GM08714 (cell line): ENCODE results near the gene KLHL35.
A peak's percentile ranks its signal among the peaks of the same experiment; 100 is the strongest.
"Not testable (repeated sequence)": the region's sequence is repeated elsewhere in the genome, so short reads cannot be mapped to it uniquely, and the experiment has no call there.

Experiments
- H3K4me3 ChIP-seq: fragments of 200-500 bp; sonication (Bioruptor generic); 2 replicates; pipeline ENCODE4 v1.5.1; 2014; ENCODE audit warnings: mild to moderate bottlenecking, low read length, inconsistent platforms
- ZNF274 ChIP-seq: IDR thresholded peaks from 2 replicates; pipeline ENCODE4 v1.6.1; 2012; ENCODE audit warnings: mild to moderate bottlenecking, low read depth, low read length

KLHL35 gene

DNA sequence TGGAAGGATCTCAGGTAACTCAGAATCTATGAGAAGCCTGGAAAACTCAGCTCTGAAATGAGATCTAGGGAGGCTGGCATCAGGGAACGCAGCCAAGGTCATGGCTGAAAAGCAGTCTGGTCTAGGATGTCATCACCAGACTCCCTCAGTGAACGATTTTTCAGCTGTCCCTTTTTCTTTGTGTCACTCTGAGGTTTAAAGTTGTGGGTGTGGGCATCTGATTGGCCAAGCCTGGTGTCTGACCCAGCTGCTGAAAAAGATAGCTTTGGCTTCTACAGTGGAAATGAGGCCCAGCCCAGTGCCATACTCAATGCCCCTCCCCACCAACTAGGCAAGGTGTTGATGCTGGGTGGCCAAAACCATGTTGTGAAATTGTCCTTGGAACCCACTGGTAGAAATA, 19.1 kb downstream of the KLHL35 start:
- no peak for TF ChIP-seq ZNF274
- H3K4me3 ChIP-seq = no peak overlapping the region

DNA sequence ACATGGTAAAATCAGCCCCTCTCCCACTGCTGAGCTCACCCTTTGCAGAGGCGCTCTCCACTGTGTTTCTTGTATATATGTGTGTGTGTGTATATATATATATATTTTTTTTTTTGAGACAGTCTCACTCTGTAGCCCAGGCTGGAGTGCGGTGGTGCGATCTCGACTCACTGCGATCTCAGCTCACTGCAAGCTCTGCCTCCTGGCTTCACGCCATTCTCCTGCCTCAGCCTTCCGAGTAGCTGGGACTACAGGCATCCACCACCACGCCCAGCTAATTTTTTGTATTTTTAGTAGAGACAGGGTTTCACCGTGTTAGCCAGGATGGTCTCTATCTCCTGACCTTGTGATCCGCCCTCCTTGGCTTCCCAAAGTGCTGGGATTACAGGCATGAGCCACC, 19.9 kb downstream of the KLHL35 start:
- H3K4me3 ChIP-seq = not testable (repeated sequence)

DNA sequence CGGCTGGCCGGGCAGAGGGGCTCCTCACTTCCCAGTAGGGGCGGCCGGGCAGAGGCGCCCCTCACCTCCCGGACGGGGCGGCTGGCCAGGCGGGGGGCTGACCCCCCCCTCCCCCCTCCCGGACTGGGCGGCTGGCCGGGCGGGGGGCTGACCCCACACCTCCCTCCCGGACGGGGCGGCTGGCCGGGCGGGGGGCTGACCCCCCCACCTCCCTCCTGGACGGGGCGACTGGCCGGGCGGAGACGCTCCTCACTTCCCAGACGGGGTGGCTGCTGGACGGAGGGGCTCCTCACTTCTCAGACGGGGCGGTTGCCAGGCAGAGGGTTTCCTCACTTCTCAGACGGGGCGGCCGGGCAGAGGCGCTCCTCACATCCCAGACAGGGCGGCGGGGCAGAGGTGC, 23.0 kb downstream of the KLHL35 start:
- H3K4me3 ChIP-seq = not testable (repeated sequence)

DNA sequence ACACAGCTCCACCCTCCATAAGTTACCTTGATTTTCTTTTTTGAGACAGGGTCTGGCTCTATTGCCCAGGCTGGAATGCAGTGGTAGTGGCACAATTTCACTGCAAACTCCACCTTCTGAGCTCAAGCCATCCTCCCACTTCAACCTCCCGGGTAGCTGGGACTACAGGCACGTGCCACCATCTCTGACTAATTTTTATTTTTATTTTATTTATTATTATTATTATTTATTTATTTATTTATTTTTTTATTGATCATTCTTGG, 24.1 kb downstream of the KLHL35 start:
- no peak overlapping the region for H3K4me3 ChIP-seq
- TF ChIP-seq ZNF274 = no peak

DNA sequence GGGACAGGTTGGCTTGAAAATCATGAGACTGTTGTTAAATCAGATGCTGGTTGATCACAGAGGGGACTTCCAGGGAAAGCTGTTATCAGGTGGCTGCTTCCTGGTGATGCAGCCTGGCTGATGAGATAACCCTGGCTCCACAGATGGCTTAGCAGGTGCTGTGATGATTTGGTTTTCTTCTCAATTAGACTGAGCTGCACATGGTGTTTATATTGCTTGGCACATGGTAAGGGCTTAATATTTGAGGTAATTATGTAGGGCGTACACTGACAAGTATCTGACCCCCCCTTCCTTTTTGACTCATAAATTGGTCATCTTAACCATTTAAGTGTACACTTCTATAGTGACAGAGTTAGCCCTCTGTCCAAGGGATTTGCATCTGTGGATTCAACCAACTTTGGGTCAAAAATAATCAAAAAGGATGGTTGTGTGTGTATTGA, 26.6 kb downstream of the KLHL35 start:
- TF ChIP-seq ZNF274 = no peak
- no peak overlapping the region for H3K4me3 ChIP-seq

DNA sequence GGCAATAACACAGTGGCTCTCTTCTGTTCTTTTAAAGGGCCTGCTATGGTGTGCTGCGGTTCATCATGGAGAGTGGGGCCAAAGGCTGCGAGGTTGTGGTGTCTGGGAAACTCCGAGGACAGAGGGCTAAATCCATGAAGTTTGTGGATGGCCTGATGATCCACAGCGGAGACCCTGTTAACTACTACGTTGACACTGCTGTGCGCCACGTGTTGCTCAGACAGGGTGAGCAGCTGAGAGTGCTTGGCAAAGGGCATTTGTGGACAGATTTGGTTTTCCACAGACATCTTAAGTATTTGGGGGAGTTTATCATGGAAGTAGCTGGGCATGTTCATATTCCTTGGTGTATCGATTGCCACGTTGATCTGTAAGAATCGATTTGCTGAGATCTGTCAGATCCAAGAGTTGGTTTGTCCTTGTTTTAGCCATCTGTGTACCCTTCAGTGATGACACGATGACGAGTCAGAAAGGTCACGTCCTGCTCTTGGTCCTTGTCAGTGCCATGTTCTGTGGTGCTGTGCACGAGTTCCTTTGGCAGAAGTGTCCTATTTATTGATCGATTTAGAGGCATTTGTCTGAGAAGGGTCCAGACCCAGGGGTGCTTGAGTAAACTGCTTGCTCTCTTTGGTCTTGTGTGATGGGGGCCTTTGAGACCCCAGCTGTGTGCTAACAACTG, 28.9 kb downstream of the KLHL35 start:
- TF ChIP-seq ZNF274 = no peak

DNA sequence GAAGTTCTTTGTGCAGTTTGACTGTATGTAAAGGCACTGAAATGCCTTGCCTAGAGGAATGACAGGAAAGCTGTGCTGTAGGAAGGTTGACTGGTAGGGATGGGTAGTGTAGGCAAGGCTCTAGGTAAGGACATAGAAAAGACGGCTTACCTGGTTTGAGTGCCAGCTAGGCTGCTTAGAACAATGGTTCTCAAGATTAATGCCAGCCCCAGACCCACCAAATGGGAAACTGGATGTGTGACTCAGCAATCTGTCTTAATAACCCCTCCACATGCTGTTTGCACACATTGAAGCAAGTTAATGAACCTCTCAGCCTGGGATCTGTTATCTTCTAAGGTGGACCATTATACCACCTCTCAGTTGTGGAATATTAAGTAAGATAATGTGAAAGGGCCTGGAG, 30.0 kb downstream of the KLHL35 start:
- no peak for TF ChIP-seq ZNF274
- no peak overlapping the region for H3K4me3 ChIP-seq

More for the DNA sequence above, 28.9 kb downstream of the KLHL35 start:
- H3K4me3 ChIP-seq = no peak overlapping the region

DNA sequence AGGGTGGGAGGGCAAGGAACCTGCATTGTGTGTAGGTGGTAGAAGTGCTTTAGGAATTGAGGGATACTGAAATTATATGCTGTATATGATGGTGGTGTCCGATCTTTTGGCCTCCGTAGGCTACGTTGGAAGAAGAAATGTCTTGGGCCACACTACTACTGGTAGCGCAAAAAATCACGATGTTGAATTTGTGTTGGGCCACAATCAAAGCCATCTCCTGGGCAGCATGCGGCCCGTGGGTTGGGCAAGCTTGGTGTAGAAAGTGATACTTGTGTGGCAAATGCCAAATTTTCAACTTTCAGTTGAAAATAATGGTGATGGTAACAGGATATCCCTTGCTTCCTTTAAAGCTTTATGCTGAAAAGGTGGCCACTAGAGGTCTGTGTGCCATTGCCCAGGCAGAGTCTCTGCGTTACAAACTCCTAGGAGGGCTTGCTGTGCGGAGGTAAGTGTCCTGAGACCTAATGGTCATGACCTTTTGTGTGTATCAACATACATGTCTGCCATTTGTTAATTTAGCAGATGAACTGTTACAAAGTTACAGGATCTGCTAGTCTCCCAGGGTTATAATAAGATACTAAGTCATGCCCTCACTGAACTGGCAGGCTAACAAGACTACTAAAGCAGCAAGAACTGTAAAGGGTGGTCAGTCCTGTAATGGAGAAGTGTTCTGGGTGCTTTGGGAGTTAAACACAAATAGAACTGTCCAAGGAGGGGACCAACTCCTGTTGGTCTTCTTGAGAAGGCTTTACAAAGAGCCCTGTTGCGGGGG, 30.8 kb downstream of the KLHL35 start:
- TF ChIP-seq ZNF274 = no peak
- H3K4me3 ChIP-seq = peak overlapping the region; percentile 98

DNA sequence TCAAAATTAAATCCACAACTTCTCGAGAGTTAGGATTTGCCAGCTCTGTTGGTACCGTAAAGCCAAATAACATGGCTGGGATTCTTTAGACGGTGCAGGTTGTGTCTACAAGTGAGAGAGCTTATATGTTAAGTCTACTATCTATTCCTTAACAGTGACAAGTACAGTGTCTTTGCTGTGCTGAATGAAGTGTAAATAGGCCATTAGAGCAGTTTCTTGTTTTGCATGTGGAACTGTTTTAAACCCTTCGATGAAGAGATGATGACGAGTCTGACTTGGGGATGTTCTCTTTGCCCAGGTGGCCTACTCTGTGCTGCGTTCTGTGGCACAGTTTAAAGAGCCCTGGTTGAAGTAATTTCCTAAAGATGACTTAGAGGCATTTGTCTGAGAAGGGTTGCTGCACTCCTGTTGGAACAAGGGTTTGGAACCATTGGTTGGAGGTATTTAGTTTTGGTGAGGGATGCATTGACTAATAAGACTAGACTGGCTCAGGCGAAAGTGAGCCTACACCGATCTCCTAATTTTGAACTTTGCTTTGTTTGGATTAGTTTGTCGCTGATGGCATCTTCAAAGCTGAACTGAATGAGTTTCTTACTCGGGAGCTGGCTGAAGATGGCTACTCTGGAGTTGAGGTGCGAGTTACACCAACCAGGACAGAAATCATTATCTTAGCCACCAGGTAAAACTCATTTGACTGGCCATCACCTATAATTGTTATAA, 32.7 kb downstream of the KLHL35 start:
- no peak for TF ChIP-seq ZNF274
- peak overlapping the region; percentile 98 for H3K4me3 ChIP-seq

DNA sequence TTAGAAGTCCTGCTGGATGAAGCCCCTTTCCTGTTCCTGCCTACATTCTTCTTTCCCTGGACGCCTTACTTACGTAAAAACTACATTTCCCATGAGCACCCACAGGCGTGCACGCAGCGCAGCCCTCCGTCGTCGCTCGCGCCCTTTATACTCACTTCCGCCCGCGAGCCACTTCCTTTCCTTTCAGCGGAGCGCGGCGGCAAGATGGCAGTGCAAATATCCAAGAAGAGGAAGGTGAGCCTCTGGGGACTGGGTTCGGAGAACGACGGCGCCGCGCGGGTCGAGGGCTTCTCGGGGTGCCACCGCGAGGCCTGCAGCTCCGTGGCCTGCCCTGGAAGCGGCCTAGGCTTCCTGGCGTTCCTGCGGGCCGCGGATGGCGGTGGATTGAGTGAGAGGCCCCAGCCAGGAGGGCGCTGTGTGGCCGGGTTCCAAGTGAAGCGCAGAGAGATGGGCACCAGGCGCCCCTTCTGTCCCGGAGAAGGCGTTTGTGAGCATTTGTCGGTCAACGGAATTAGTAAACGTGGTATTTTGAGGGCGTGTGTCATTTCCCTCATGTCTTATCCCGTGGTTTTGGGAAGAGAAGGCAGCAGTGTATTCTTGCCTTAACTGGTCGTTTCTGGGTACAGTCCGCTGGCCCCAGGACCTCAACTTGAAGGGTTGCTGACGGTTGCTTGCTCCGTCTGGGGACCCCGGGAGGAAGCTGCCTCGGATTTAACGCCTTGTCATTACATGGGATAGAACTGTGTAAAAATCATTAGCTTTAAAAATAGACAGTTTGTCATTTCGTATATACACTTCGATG, 33.5 kb downstream of the KLHL35 start, which contains the start of gene RPS3:
TSS of gene RPS3 (plus strand) at position 175 of the 802 bp plus-strand sequence. CDS start at position 205, 30 bp downstream.
- TF ChIP-seq ZNF274 = no peak
- peak within 1 kb of the TSS; percentile 98 for H3K4me3 ChIP-seq

DNA sequence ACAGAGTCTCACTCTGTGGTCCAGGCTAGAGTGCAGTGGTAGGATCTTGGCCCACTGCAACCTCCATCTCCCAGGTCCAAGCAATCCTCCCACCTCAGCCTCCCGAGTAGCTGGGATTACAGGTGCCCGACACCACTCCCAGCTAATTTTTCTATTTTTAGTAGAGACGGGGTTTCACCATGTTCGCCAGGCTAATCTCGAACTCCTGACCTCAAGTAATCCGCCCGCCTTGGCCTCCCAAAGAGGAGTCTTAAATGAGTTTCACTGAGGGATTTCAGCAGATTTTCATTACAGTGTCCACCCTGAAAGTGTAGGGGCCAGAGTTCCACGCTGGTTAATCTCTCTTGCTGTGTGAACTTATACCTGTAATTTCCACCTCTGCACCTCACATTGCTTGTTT, 34.1 kb downstream of the KLHL35 start:
- H3K4me3 ChIP-seq = no peak overlapping the region
- TF ChIP-seq ZNF274 = no peak

DNA sequence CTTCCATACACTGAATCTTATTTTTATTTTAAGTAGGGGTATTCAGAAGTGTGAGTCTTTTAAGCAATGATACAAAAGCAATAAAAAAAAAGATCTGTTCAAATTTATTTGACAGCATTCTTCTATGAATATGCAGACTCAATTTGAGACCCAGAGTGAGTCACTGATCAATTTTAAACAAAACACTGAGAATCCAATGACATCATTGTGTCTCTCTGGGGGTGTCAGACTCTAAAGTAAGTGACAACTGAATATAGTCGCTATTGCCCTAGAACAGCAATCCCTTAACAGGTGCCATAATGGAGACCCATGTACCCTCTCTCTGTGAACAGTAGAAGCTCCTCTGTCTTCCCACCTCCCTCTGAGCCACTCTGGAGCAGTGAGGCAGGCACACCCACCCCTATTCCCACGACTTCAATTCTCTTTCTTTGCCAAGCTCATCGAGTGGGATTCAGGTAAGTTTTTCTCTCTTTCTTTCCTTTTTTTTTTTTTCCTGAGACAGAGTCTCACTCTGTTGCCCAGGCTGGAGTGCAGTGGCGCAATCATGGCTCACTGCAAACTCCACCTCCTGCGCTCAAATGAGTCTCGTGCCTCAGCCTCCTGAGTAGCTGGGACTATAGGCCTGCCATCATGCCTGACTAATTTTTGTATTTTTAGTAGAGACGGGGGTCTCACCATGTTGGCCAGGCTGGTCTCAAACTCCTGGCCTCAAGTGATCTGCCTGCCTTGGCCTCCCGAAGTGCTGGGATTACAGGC, 38.7 kb downstream of the KLHL35 start:
- no peak for TF ChIP-seq ZNF274
- no peak overlapping the region for H3K4me3 ChIP-seq

DNA sequence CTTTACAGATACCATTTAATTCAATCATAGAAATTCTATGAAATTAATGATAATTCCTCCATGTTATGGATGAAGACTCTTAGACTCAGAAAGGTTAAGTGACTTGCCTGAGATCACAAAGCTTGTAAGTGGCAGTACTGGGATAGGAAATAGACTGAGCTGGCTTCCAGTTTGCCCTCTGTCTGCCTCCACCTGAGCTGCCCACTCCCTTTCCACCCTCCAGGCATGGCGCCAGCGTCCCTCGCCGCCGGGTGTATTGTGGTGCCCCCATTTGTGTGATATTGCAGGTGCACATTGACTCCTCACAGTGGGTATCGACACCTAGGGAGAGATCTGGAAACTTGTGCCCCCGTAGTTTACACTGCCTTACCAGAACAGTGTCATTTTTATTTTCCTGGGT, 43.1 kb downstream of the KLHL35 start:
- H3K4me3 ChIP-seq = no peak overlapping the region
- TF ChIP-seq ZNF274 = no peak

DNA sequence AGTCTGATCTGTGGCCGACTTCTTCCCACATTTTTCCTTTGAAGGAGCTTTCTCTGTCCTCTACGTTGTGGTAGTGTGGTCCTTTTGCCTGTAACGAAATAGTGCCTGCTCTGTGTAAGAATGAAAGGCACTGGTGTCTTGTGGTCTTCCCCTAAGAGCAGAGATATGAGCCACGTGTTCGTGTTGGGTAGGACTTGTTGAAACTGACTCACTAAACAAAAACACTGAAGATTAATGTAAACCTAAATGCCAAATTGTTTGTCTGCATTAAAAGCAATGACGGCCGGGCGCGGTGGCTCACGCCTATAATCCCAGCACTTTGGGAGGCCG, 43.8 kb downstream of the KLHL35 start:
- H3K4me3 ChIP-seq = no peak overlapping the region
- TF ChIP-seq ZNF274 = no peak
